ENCODE results near the gene SMIM41. TPM values are rescaled to one million over a fixed set of nuclear protein-coding genes. Genes with fewer than 3 reads are reported as not detected.

The SMIM41 gene
- total RNA-seq, 1 donor from 2014 or later = not detected

- H3K4me1 Mint-ChIP-seq (ENCODE audit: low read depth) = peaks cover 7% of the 10 kb centered on the region
- no peaks in the 10 kb centered on the region for H3K9me3 Mint-ChIP-seq (ENCODE audit: low read depth)
- H3K36me3 Mint-ChIP-seq (ENCODE audit: insufficient read depth) = no peaks in the 10 kb centered on the region
- H3K27me3 Mint-ChIP-seq = peaks cover 27% of the 10 kb centered on the region
- no peak for TF ChIP-seq CTCF (IDR thresholded peaks at IDR 0.05; ENCODE audit: unreplicated experiment)
- H3K4me3 Mint-ChIP-seq (ENCODE audit: low read depth) = no peak overlapping the region
- H3K27ac Mint-ChIP-seq = no peak overlapping the region
- no peak for DNase-seq (ENCODE audit: low spot score, unreplicated experiment)
Observed at GRCh38 chr12:52085682-52086180, 6.2 kb downstream of the SMIM41 start.

GRCh38 chr12:52086366-52086765, 6.9 kb downstream of the SMIM41 start:
- peaks cover 7% of the 10 kb centered on the region for H3K4me1 Mint-ChIP-seq (ENCODE audit: low read depth)
- H3K4me3 Mint-ChIP-seq (ENCODE audit: low read depth) = no peak overlapping the region
- H3K27ac Mint-ChIP-seq = no peak overlapping the region
- H3K9me3 Mint-ChIP-seq (ENCODE audit: low read depth) = no peaks in the 10 kb centered on the region
- H3K36me3 Mint-ChIP-seq (ENCODE audit: insufficient read depth) = no peaks in the 10 kb centered on the region
- peaks cover 32% of the 10 kb centered on the region for H3K27me3 Mint-ChIP-seq
- TF ChIP-seq CTCF (IDR thresholded peaks at IDR 0.05; ENCODE audit: unreplicated experiment) = no peak
- no peak for DNase-seq (ENCODE audit: low spot score, unreplicated experiment)

- Mint-ChIP-seq H3K36me3 (ENCODE audit: insufficient read depth) (no peaks in the 10 kb centered on the region), H3K27me3 (peaks cover 34% of the 10 kb centered on the region), H3K4me1 (ENCODE audit: low read depth) (peaks cover 4% of the 10 kb centered on the region), H3K4me3 (ENCODE audit: low read depth) (no peak overlapping the region), H3K27ac (no peak overlapping the region), H3K9me3 (ENCODE audit: low read depth) (no peaks in the 10 kb centered on the region)
- no peak for DNase-seq (ENCODE audit: low spot score, unreplicated experiment)
- no peak for TF ChIP-seq CTCF (IDR thresholded peaks at IDR 0.05; ENCODE audit: unreplicated experiment)
Observed at GRCh38 chr12:52086944-52087835, 7.7 kb downstream of the SMIM41 start.

GRCh38 chr12:52087961-52088820, 8.7 kb downstream of the SMIM41 start:
- no peak for TF ChIP-seq CTCF (IDR thresholded peaks at IDR 0.05; ENCODE audit: unreplicated experiment)
- H3K27ac Mint-ChIP-seq = no peak overlapping the region
- no peak for DNase-seq (ENCODE audit: low spot score, unreplicated experiment)
- no peaks in the 10 kb centered on the region for H3K9me3 Mint-ChIP-seq (ENCODE audit: low read depth)
- H3K36me3 Mint-ChIP-seq (ENCODE audit: insufficient read depth) = no peaks in the 10 kb centered on the region
- peaks cover 34% of the 10 kb centered on the region for H3K27me3 Mint-ChIP-seq
- peaks cover 7% of the 10 kb centered on the region for H3K4me1 Mint-ChIP-seq (ENCODE audit: low read depth)
- no peak overlapping the region for H3K4me3 Mint-ChIP-seq (ENCODE audit: low read depth)

GRCh38 chr12:52089491-52089890, 10.0 kb downstream of the SMIM41 start:
- Mint-ChIP-seq H3K4me3 (ENCODE audit: low read depth) (no peak overlapping the region), H3K27ac (no peak overlapping the region), H3K4me1 (ENCODE audit: low read depth) (peaks cover 10% of the 10 kb centered on the region), H3K36me3 (ENCODE audit: insufficient read depth) (no peaks in the 10 kb centered on the region), H3K9me3 (ENCODE audit: low read depth) (peaks cover 1% of the 10 kb centered on the region), H3K27me3 (peaks cover 34% of the 10 kb centered on the region)
- TF ChIP-seq CTCF (IDR thresholded peaks at IDR 0.05; ENCODE audit: unreplicated experiment) = no peak
- no peak for DNase-seq (ENCODE audit: low spot score, unreplicated experiment)

Data from progenitor cell of endocrine pancreas (in vitro differentiated cells).